HG02973 (cell line): Measurements from ENCODE around the gene PRMT9.

ENCODE experiments used
- ATAC-seq: cut with Tn5 transposase; IDR thresholded peaks from one replicate; pipeline ENCODE4 v1.9.1; 2021; ENCODE audit warnings: moderate library complexity; ENCODE audit not compliant: unreplicated experiment

PRMT9 gene

GRCh38 chr4:147682755-147683154 lies 1.2 kb downstream of the PRMT9 start:
- no peak for ATAC-seq

GRCh38 chr4:147678796-147679549 lies 5.0 kb downstream of the PRMT9 start:
- no peak for ATAC-seq

- no peak for ATAC-seq
Observed at GRCh38 chr4:147678106-147678505, 5.9 kb downstream of the PRMT9 start.

- ATAC-seq, result no peak
Observed at GRCh38 chr4:147674496-147674895, 9.5 kb downstream of the PRMT9 start.

GRCh38 chr4:147674073-147674472 lies 9.9 kb downstream of the PRMT9 start:
- no peak for ATAC-seq

GRCh38 chr4:147658501-147658900 lies 25.5 kb downstream of the PRMT9 start:
- no peak for ATAC-seq

- no peak for ATAC-seq
Observed at GRCh38 chr4:147655639-147656038, 28.3 kb downstream of the PRMT9 start.

GRCh38 chr4:147651563-147651962 lies 32.4 kb downstream of the PRMT9 start:
- ATAC-seq, result peak; percentile 44

GRCh38 chr4:147648656-147649055 lies 35.3 kb downstream of the PRMT9 start:
- no peak for ATAC-seq

- ATAC-seq, result no peak
Observed at GRCh38 chr4:147645099-147645498, 38.9 kb downstream of the PRMT9 start.

GRCh38 chr4:147644471-147644870 lies 39.5 kb downstream of the PRMT9 start:
- ATAC-seq, result no peak

- ATAC-seq, result no peak
Observed at GRCh38 chr4:147643616-147644015, 40.3 kb downstream of the PRMT9 start.

GRCh38 chr4:147640331-147640730 lies 43.6 kb downstream of the PRMT9 start:
- no peak for ATAC-seq

- ATAC-seq, result no peak
Observed at GRCh38 chr4:147639388-147639787, 44.6 kb downstream of the PRMT9 start.

GRCh38 chr4:147638942-147639341 lies 45.0 kb downstream of the PRMT9 start:
- peak; percentile 70 for ATAC-seq

GRCh38 chr4:147638365-147638764 lies 45.6 kb downstream of the PRMT9 start:
- ATAC-seq, result no peak

- no peak for ATAC-seq
Observed at GRCh38 chr4:147635348-147635747, 48.6 kb downstream of the PRMT9 start.

- ATAC-seq, result no peak
Observed at GRCh38 chr4:147633643-147634042, 50.3 kb downstream of the PRMT9 start.

GRCh38 chr4:147633113-147633512 lies 50.9 kb downstream of the PRMT9 start:
- ATAC-seq, result no peak

GRCh38 chr4:147629783-147630730 lies 53.9 kb downstream of the PRMT9 start:
- no peak for ATAC-seq

- ATAC-seq, result no peak
Observed at GRCh38 chr4:147628415-147628814, 55.5 kb downstream of the PRMT9 start.

GRCh38 chr4:147626903-147627302 lies 57.1 kb downstream of the PRMT9 start:
- ATAC-seq, result no peak
